MM.1S (cell line): ENCODE results near the gene TCF12.

Experiments
- DNase-seq: peaks from one replicate; pipeline ENCODE4 v3.0.0-alpha.2; 2015
- H2AFZ ChIP-seq: fragments of 300-600 bp; sonication (generic); 2 replicates; pipeline ENCODE4 v1.6.0; 2016; ENCODE audit warnings: antibody characterized with exemption, low read length
- H3F3A ChIP-seq: fragments of 300-600 bp; sonication (generic); 2 replicates; pipeline ENCODE4 v1.6.1; 2016; ENCODE audit warnings: mild to moderate bottlenecking, antibody characterized with exemption, low read length, moderate library complexity, mixed read lengths; ENCODE audit not compliant: insufficient read depth
- H3K27ac ChIP-seq: fragments of 300-600 bp; sonication (generic); 2 replicates; pipeline ENCODE4 v1.5.1; 2016; ENCODE audit warnings: mild to moderate bottlenecking, low read length
- H3K27me3 ChIP-seq: fragments of 300-600 bp; sonication (generic); replicated peaks from 2 replicates; pipeline ENCODE4 v1.6.0; 2016; ENCODE audit warnings: low read length; ENCODE audit not compliant: insufficient read depth
- H3K36me3 ChIP-seq: fragments of 300-600 bp; sonication (generic); replicated peaks from 2 replicates; pipeline ENCODE4 v1.6.1; 2016; ENCODE audit warnings: mild to moderate bottlenecking, low read length, mixed read lengths; ENCODE audit not compliant: insufficient read depth
- H3K4me1 ChIP-seq: fragments of 300-600 bp; sonication (generic); 2 replicates; pipeline ENCODE4 v1.6.1; 2016; ENCODE audit warnings: low read length, mixed read lengths
- H3K4me2 ChIP-seq: fragments of 300-600 bp; sonication (generic); 2 replicates; pipeline ENCODE4 v1.6.0; 2016; ENCODE audit warnings: low read depth, low read length
- H3K4me3 ChIP-seq: fragments of 300-600 bp; sonication (generic); 2 replicates; pipeline ENCODE4 v1.5.1; 2016; ENCODE audit warnings: low read length, mixed read lengths
- H3K79me2 ChIP-seq: fragments of 300-600 bp; sonication (generic); 2 replicates; pipeline ENCODE4 v1.6.1; 2016; ENCODE audit warnings: mixed run types, low read length, mixed read lengths
- H3K9ac ChIP-seq: fragments of 300-600 bp; sonication (generic); 2 replicates; pipeline ENCODE4 v1.6.1; 2016; ENCODE audit warnings: low read length, mixed read lengths
- H3K9me2 ChIP-seq: fragments of 300-600 bp; sonication (generic); replicated peaks from 2 replicates; pipeline ENCODE4 v1.6.1; 2016; ENCODE audit warnings: mild to moderate bottlenecking, low read length, mixed read lengths; ENCODE audit not compliant: insufficient read depth
- H3K9me3 ChIP-seq: fragments of 300-600 bp; sonication (generic); replicated peaks from 2 replicates; pipeline ENCODE4 v1.6.1; 2016; ENCODE audit warnings: mild to moderate bottlenecking, low read length, mixed read lengths; ENCODE audit not compliant: insufficient read depth
- H4K20me1 ChIP-seq: fragments of 300-600 bp; sonication (generic); 2 replicates; pipeline ENCODE4 v1.6.1; 2016; ENCODE audit warnings: mild to moderate bottlenecking, low read length, moderate library complexity, mixed read lengths; ENCODE audit not compliant: insufficient read depth
- EZH2 ChIP-seq: fragments of 300-600 bp; sonication (generic); optimal IDR thresholded peaks from 2 replicates; pipeline ENCODE3; 2017; ENCODE audit warnings: low read depth, mild to moderate bottlenecking, antibody characterized with exemption, low read length, mixed read lengths
- EZH2phosphoT487 ChIP-seq: fragments of 300-600 bp; sonication (generic); IDR thresholded peaks from 2 replicates; pipeline ENCODE4 v1.6.1; 2018; ENCODE audit warnings: antibody characterized with exemption, low read length
- TF ChIP-seq, protein P1 (sequence below): fragments of 300-600 bp; sonication (generic); IDR thresholded peaks from 2 replicates; pipeline ENCODE4 v1.5.1; 2016; ENCODE audit warnings: antibody characterized with exemption, low read length, mixed read lengths

TCF12 gene

DNA sequence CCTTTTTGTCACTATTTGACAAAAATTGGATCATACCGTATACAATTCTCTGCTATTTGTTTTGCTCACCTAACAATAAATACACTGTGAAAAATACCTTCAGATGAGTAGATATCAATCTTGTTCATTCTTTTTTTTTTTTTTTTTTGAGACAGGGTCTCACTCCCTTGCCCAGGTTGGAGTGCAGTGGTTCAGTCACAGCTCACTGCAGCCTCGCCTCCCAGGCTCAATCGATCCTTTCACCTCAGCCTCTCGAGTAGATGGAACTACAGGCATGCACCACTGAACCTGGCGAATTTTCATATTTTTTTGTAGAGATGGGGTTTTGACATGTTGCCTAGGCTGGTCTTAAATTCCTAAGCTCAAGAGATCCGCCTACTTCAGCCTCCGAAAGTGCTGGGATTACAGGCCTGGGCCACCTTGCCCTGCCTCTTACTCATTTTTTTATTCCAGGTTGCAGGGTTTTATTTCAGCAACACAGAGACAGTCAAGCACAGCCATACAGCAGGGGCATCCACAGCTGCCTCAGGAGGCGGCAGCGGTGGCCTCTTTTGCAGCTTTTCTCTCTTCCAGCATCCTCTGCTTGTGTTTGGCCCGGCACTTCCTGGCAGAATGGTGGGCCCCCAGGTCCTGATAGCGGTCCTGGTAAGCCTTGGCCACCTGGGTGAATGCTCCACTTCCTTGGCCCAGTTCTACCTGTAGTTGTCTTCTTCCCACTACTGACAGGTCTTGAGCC, 406.7 kb downstream of the TCF12 start:
- H3F3A ChIP-seq: no peaks in the 10 kb centered on the region
- no peaks in the 10 kb centered on the region for H3K9me2 ChIP-seq
- H3K27me3 ChIP-seq: no peaks in the 10 kb centered on the region
- TF ChIP-seq EZH2 (no peak), EZH2phosphoT487 (no peak)
- TF ChIP-seq, protein P1, sequence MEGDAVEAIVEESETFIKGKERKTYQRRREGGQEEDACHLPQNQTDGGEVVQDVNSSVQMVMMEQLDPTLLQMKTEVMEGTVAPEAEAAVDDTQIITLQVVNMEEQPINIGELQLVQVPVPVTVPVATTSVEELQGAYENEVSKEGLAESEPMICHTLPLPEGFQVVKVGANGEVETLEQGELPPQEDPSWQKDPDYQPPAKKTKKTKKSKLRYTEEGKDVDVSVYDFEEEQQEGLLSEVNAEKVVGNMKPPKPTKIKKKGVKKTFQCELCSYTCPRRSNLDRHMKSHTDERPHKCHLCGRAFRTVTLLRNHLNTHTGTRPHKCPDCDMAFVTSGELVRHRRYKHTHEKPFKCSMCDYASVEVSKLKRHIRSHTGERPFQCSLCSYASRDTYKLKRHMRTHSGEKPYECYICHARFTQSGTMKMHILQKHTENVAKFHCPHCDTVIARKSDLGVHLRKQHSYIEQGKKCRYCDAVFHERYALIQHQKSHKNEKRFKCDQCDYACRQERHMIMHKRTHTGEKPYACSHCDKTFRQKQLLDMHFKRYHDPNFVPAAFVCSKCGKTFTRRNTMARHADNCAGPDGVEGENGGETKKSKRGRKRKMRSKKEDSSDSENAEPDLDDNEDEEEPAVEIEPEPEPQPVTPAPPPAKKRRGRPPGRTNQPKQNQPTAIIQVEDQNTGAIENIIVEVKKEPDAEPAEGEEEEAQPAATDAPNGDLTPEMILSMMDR: no peak
- no peak overlapping the region for H3K27ac ChIP-seq
- DNase-seq: no peak
- H3K4me2 ChIP-seq: no peak overlapping the region
- no peaks in the 10 kb centered on the region for H3K36me3 ChIP-seq
- H4K20me1 ChIP-seq: no peaks in the 10 kb centered on the region
- no peaks in the 10 kb centered on the region for H3K4me1 ChIP-seq
- H3K9ac ChIP-seq: no peak overlapping the region
- H3K9me3 ChIP-seq: no peaks in the 10 kb centered on the region
- H3K79me2 ChIP-seq: no peaks in the 10 kb centered on the region
- no peak overlapping the region for H2AFZ ChIP-seq
- no peak overlapping the region for H3K4me3 ChIP-seq

DNA sequence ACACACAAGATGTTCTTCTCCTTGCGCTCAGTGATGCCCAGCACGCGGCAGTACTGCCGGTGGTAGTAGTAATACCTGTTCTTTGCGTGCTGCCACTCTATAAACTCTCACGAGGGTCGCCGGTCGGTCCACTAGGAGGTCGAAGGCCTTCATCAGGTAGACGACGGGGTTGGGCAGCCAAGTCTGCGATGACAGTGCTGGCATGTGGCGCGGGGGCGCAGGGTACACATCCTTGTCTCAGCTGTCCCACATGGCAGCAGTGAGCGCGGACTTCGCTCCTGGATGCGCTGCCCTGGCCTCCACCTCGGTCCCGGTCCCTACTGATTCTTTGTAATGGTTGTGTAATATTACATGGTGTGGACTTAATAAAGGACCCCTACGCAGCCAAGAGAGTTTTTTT, 407.8 kb downstream of the TCF12 start:
- Histone ChIP-seq H3K9me3 (no peaks in the 10 kb centered on the region), H3K79me2 (no peaks in the 10 kb centered on the region), H3K27ac (no peak overlapping the region), H3F3A (no peaks in the 10 kb centered on the region), H3K36me3 (no peaks in the 10 kb centered on the region), H4K20me1 (no peaks in the 10 kb centered on the region), H3K4me2 (no peak overlapping the region), H2AFZ (no peak overlapping the region), H3K4me3 (no peak overlapping the region), H3K27me3 (no peaks in the 10 kb centered on the region), H3K9me2 (no peaks in the 10 kb centered on the region), H3K9ac (no peak overlapping the region), H3K4me1 (no peaks in the 10 kb centered on the region)
- DNase-seq: no peak
- TF ChIP-seq, protein P1: no peak
- TF ChIP-seq EZH2phosphoT487 (no peak), EZH2 (no peak)

DNA sequence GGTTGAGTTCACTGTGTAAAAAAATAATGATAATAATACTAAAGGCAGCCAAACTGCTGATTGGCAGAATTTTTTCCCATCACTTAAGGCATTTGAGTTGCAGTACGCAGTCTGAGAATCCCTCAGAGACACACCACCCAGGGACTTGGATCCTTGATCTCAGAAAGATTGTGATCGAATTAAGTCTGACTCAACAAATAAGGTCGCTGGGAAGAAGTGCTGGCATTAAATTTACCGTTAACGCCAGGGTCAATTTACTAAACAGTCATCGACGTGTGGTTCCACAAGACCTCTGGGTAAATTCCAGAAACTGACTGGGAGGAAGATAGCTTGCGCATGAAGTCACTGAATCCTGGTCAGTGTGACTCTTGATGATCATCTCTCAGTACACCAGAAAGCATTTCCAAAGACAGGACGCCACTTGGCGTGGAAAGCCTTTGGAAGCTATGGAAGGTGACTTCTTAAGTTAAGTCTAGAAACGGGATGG, 409.6 kb downstream of the TCF12 start:
- Histone ChIP-seq H3K27me3 (no peaks in the 10 kb centered on the region), H3K9me3 (no peaks in the 10 kb centered on the region), H3F3A (no peaks in the 10 kb centered on the region), H3K79me2 (no peaks in the 10 kb centered on the region), H3K9ac (no peak overlapping the region), H3K9me2 (no peaks in the 10 kb centered on the region), H3K4me1 (no peaks in the 10 kb centered on the region), H3K36me3 (no peaks in the 10 kb centered on the region), H3K27ac (no peak overlapping the region), H3K4me3 (no peak overlapping the region), H3K4me2 (no peak overlapping the region), H4K20me1 (no peaks in the 10 kb centered on the region), H2AFZ (no peak overlapping the region)
- TF ChIP-seq, protein P1: no peak
- no peak for TF ChIP-seq EZH2
- TF ChIP-seq EZH2phosphoT487: no peak
- DNase-seq: no peak
